Thyroid gland (tissue), 4 donors: ENCODE results near the gene SUPT3H. TPM values are rescaled to one million over a fixed set of nuclear protein-coding genes. Genes with fewer than 3 reads are reported as not detected.

Experiments used
- DNase-seq, 2 donors: peaks; one replicate each; pipeline ENCODE4 v3.0.0-alpha.2; 2019
- H3K27ac ChIP-seq, 3 donors: fragments of 200-600 bp; sonication (generic); 1 replicate in 2 of 3; 2 replicates in 1 of 3; pipeline ENCODE4 v1.5.1; 2016 to 2019; ENCODE audit warnings: mild to moderate bottlenecking in 1 of 3, moderate library complexity in 1 of 3
- H3K27me3 ChIP-seq: fragments of 200-600 bp; sonication (generic); one replicate; pipeline ENCODE4 v1.5.1; 2019
- H3K36me3 ChIP-seq, 2 donors: fragments of 200-600 bp; sonication (generic); one replicate each; pipeline ENCODE4 v1.5.1; 2016 to 2019
- H3K4me1 ChIP-seq, 2 donors: fragments of 200-600 bp; sonication (generic); one replicate each; pipeline ENCODE4 v1.5.1; 2017 to 2019
- H3K4me3 ChIP-seq, 3 donors: fragments of 200-600 bp; sonication (generic); replicated peaks in 1 of 3; 1 replicate in 2 of 3; 2 replicates in 1 of 3; pipeline ENCODE4 v1.5.1; 2016; ENCODE audit warnings: mild to moderate bottlenecking in 1 of 3
- H3K9me3 ChIP-seq: fragments of 200-600 bp; sonication (generic); one replicate; pipeline ENCODE4 v1.5.1; 2017
- CTCF ChIP-seq, 6 experiments: fragments of 200-600 bp in 3 of 6; fragments of 450-650 bp in 3 of 6; sonication (generic) in 3 of 6; IDR thresholded peaks; one replicate each; pipeline ENCODE4 v1.5.1; 2016 to 2019; ENCODE audit warnings: antibody characterized with exemption in 6 of 6, mild to moderate bottlenecking in 2 of 6, inconsistent platforms in 1 of 6, moderate library complexity in 1 of 6
- POLR2A ChIP-seq, 2 donors: fragments of 450-650 bp; IDR thresholded peaks; one replicate each; pipeline ENCODE4 v1.6.1; 2017; ENCODE audit warnings: antibody characterized with exemption in 2 of 2, mild to moderate bottlenecking in 2 of 2, moderate library complexity in 1 of 2
- WGBS, 2 donors: methylation state at CpG; one replicate each; pipeline ENCODE4 v1.1.5; 2017; 5-methylcytosine and 5-hydroxymethylcytosine counted together
- intact Hi-C: fragments of 100-400 bp; cut with DNase I; formaldehyde crosslinking; loops from one replicate; pipeline ENCODE4 v1.15.1; 2023
- total RNA-seq, 4 donors: library from RNA; depleted of rRNA; stranded (reverse); fragments of >200 nt; gene quantifications; one replicate each; pipeline ENCODE4 v1.2.3, GENCODE V29; 2016

The SUPT3H gene
- total RNA-seq, 4 donors from 2014 or later = 9.8 to 21.6 (median 11.1) TPM

GRCh38 chr6:45272626-45273025 is 105.1 kb downstream of the SUPT3H start:
- Histone ChIP-seq H3K4me3 (no peak overlapping the region), H3K9me3 (no peaks in the 10 kb centered on the region), H3K27ac (no peak overlapping the region), H3K4me1 (no peaks in the 10 kb centered on the region), H3K27me3 (no peaks in the 10 kb centered on the region), H3K36me3 (no peaks in the 10 kb centered on the region)
- intact Hi-C loops = no loop called here
- no peak for DNase-seq
- no peak for TF ChIP-seq CTCF (IDR thresholded peaks at IDR 0.05)
- TF ChIP-seq POLR2A (IDR thresholded peaks at IDR 0.05) = no peak
- WGBS, 2 donors = 58 to 68% methylated on average over 2 of the region's 2 CpGs

GRCh38 chr6:45265246-45265645 is 112.5 kb downstream of the SUPT3H start:
- no peak for DNase-seq
- intact Hi-C loops = no loop called here
- no peaks in the 10 kb centered on the region for H3K27me3 ChIP-seq
- TF ChIP-seq POLR2A (IDR thresholded peaks at IDR 0.05) = no peak
- TF ChIP-seq CTCF (IDR thresholded peaks at IDR 0.05) = no peak
- no peak overlapping the region for H3K27ac ChIP-seq
- no peak overlapping the region for H3K4me3 ChIP-seq
- H3K36me3 ChIP-seq = no peaks in the 10 kb centered on the region
- H3K9me3 ChIP-seq = no peaks in the 10 kb centered on the region
- WGBS, 2 donors = 97 to 98% methylated on average over 2 of the region's 2 CpGs
- H3K4me1 ChIP-seq = no peaks in the 10 kb centered on the region

GRCh38 chr6:45260696-45261095 is 117.0 kb downstream of the SUPT3H start:
- no peaks in the 10 kb centered on the region for H3K36me3 ChIP-seq
- intact Hi-C loops = no loop called here
- no peak overlapping the region for H3K4me3 ChIP-seq
- WGBS, 2 donors = 95 to 96% methylated on average over 3 of the region's 3 CpGs
- no peaks in the 10 kb centered on the region for H3K4me1 ChIP-seq
- TF ChIP-seq POLR2A (IDR thresholded peaks at IDR 0.05) = no peak
- TF ChIP-seq CTCF (IDR thresholded peaks at IDR 0.05) = no peak
- DNase-seq = no peak
- H3K27me3 ChIP-seq = no peaks in the 10 kb centered on the region
- no peak overlapping the region for H3K27ac ChIP-seq
- H3K9me3 ChIP-seq = no peaks in the 10 kb centered on the region

GRCh38 chr6:45256697-45257695 is 120.7 kb downstream of the SUPT3H start:
- TF ChIP-seq CTCF (IDR thresholded peaks at IDR 0.05) (no peak), POLR2A (IDR thresholded peaks at IDR 0.05) (no peak)
- intact Hi-C loops = no loop called here
- Histone ChIP-seq H3K4me1 (no peaks in the 10 kb centered on the region), H3K9me3 (no peaks in the 10 kb centered on the region), H3K4me3 (no peak overlapping the region), H3K27ac (no peak overlapping the region), H3K27me3 (no peaks in the 10 kb centered on the region), H3K36me3 (no peaks in the 10 kb centered on the region)
- no peak for DNase-seq
- WGBS, 2 donors = 89 to 93% methylated on average over 9 of the region's 9 CpGs

GRCh38 chr6:45255434-45255833 is 122.3 kb downstream of the SUPT3H start:
- WGBS, 2 donors = 99% methylated on average over 4 of the region's 4 CpGs
- intact Hi-C loops = no loop called here
- H3K27me3 ChIP-seq = no peaks in the 10 kb centered on the region
- no peak for DNase-seq
- TF ChIP-seq CTCF (IDR thresholded peaks at IDR 0.05) (no peak), POLR2A (IDR thresholded peaks at IDR 0.05) (no peak)
- no peaks in the 10 kb centered on the region for H3K4me1 ChIP-seq
- H3K36me3 ChIP-seq = no peaks in the 10 kb centered on the region
- no peak overlapping the region for H3K27ac ChIP-seq
- no peaks in the 10 kb centered on the region for H3K9me3 ChIP-seq
- H3K4me3 ChIP-seq = no peak overlapping the region
